Hepatocyte (in vitro differentiated cells): ENCODE data around the gene PLCH2. TPM values are rescaled to one million over a fixed set of nuclear protein-coding genes. Genes with fewer than 3 reads are reported as not detected.

Source experiments
- DNase-seq: peaks from one replicate; pipeline ENCODE4 v3.0.0-alpha.2; 2016; ENCODE audit warnings: low spot score
- H2AFZ ChIP-seq: fragments of 200-600 bp; sonication (generic); 2 replicates; pipeline ENCODE4 v1.6.0; 2016; ENCODE audit warnings: antibody characterized with exemption, mild to moderate bottlenecking
- H3K27ac ChIP-seq: fragments of 200-600 bp; sonication (generic); 2 replicates; pipeline ENCODE4 v1.5.1; 2016; ENCODE audit warnings: mild to moderate bottlenecking
- H3K27me3 ChIP-seq: fragments of 200-600 bp; sonication (generic); 2 replicates; pipeline ENCODE4 v1.6.1; 2016
- H3K36me3 ChIP-seq: fragments of 200-600 bp; sonication (generic); replicated peaks from 2 replicates; pipeline ENCODE4 v1.5.1; 2016; ENCODE audit warnings: low read depth; ENCODE audit not compliant: insufficient read depth
- H3K4me1 ChIP-seq: fragments of 200-600 bp; sonication (generic); 2 replicates; pipeline ENCODE4 v1.5.1; 2016; ENCODE audit warnings: mild to moderate bottlenecking, moderate library complexity; ENCODE audit not compliant: insufficient read depth
- H3K4me2 ChIP-seq: fragments of 200-600 bp; sonication (generic); 2 replicates; pipeline ENCODE4 v1.6.0; 2016
- H3K4me3 ChIP-seq: fragments of 200-600 bp; sonication (generic); 2 replicates; pipeline ENCODE4 v1.5.1; 2016; ENCODE audit warnings: mild to moderate bottlenecking
- H3K79me2 ChIP-seq: fragments of 200-600 bp; sonication (generic); 2 replicates; pipeline ENCODE4 v1.6.0; 2017; ENCODE audit warnings: mild to moderate bottlenecking
- H3K9me2 ChIP-seq: fragments of 200-600 bp; sonication (generic); replicated peaks from 2 replicates; pipeline ENCODE4 v1.6.0; 2017; ENCODE audit warnings: mild to moderate bottlenecking; ENCODE audit not compliant: insufficient read depth
- H3K9me3 ChIP-seq: fragments of 200-600 bp; sonication (generic); 2 replicates; pipeline ENCODE4 v1.5.1; 2016; ENCODE audit warnings: low read depth, mild to moderate bottlenecking
- H4K20me1 ChIP-seq: fragments of 200-600 bp; sonication (generic); 2 replicates; pipeline ENCODE4 v1.6.0; 2016; ENCODE audit warnings: mild to moderate bottlenecking; ENCODE audit not compliant: insufficient read depth, poor library complexity, severe bottlenecking
- EZH2 ChIP-seq: fragments of 200-600 bp; sonication (generic); IDR thresholded peaks from 2 replicates; pipeline ENCODE4 v1.6.1; 2016; ENCODE audit warnings: antibody characterized with exemption, mild to moderate bottlenecking, borderline replicate concordance
- EZH2phosphoT487 ChIP-seq: fragments of 200-600 bp; sonication (generic); IDR thresholded peaks from one replicate; pipeline ENCODE4 v1.6.1; 2018; ENCODE audit warnings: antibody characterized with exemption, mild to moderate bottlenecking, low read depth, moderate library complexity; ENCODE audit not compliant: unreplicated experiment, severe bottlenecking
- WGBS: methylation state at CpG from one replicate; pipeline ENCODE4 v1.1.6; 2016; ENCODE audit warnings: low lambda C conversion rate; ENCODE audit errors: missing lambda C conversion rate; 5-methylcytosine and 5-hydroxymethylcytosine counted together
- polyA plus RNA-seq: library from polyadenylated mRNA; unstranded; fragments of >200 nt; fragmentation: Nextera tagmentation; extraction: Ambion mirVana; gene quantifications from 2 replicates; pipeline ENCODE4 v1.2.1, GENCODE V29; 2016
- total RNA-seq: library from RNA; depleted of rRNA; stranded (reverse); fragments of >200 nt; gene quantifications from 2 replicates; pipeline ENCODE4 v1.2.3, GENCODE V29; 2014
- TF ChIP-seq, protein P1 (sequence below): fragments of 200-600 bp; sonication (generic); IDR thresholded peaks from 2 replicates; pipeline ENCODE4 v1.5.1; 2016; ENCODE audit warnings: antibody characterized with exemption, mild to moderate bottlenecking; ENCODE audit not compliant: poor library complexity

Gene PLCH2, protein sequence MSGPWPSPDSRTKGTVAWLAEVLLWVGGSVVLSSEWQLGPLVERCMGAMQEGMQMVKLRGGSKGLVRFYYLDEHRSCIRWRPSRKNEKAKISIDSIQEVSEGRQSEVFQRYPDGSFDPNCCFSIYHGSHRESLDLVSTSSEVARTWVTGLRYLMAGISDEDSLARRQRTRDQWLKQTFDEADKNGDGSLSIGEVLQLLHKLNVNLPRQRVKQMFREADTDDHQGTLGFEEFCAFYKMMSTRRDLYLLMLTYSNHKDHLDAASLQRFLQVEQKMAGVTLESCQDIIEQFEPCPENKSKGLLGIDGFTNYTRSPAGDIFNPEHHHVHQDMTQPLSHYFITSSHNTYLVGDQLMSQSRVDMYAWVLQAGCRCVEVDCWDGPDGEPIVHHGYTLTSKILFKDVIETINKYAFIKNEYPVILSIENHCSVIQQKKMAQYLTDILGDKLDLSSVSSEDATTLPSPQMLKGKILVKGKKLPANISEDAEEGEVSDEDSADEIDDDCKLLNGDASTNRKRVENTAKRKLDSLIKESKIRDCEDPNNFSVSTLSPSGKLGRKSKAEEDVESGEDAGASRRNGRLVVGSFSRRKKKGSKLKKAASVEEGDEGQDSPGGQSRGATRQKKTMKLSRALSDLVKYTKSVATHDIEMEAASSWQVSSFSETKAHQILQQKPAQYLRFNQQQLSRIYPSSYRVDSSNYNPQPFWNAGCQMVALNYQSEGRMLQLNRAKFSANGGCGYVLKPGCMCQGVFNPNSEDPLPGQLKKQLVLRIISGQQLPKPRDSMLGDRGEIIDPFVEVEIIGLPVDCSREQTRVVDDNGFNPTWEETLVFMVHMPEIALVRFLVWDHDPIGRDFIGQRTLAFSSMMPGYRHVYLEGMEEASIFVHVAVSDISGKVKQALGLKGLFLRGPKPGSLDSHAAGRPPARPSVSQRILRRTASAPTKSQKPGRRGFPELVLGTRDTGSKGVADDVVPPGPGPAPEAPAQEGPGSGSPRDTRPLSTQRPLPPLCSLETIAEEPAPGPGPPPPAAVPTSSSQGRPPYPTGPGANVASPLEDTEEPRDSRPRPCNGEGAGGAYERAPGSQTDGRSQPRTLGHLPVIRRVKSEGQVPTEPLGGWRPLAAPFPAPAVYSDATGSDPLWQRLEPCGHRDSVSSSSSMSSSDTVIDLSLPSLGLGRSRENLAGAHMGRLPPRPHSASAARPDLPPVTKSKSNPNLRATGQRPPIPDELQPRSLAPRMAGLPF (N-terminal part only)
- total RNA-seq (0.48 and 1.3 TPM in 2 replicates), polyA plus RNA-seq (1.9 and 3.4 TPM in 2 replicates)

DNA sequence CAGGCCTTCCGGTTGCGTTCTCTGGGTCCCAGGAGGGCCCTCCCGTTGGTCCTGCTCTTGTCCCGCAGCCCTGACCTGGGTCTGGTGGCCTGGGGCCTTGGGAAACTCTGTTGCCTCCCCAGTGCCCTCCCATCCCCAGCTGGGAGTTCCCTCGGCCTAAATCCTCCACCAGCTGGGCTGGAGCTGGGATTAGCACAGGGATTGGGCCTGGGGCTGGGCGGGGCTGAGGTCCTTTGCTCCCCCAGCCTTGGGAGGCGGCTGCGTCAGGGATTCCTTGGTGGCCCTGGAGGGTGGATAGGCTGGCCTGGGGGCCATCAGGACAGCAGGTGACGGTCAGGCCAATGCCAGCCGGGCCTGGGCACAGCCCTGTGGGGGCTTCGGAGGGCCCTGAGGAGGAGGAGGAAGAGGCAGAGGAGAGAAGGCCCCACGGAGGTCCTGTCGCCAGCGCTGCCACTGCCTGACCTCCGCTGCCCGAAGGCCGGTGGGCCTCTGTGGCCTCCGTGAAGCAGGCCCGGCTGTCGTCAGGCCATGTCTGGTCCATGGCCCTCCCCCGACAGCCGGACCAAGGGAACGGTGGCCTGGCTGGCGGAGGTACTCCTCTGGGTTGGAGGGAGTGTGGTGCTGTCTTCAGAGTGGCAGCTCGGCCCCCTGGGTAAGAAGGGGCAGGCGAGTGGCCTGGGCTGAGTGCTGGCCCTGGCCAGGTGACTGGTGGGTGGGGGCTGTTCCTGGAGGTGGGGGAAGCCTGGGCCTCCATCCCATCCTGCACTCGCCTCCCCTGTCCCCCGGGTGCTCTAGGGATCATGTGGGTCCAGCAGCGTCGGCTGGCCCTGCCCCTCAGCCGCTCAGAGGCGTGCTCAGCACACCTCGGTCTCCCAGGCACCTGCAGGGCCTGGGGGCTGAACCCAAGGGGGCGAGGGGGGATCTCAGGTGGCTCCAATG, at the start of gene PLCH2:
TSS of gene PLCH2 (plus strand) at position 229 of the 939 bp plus-strand sequence. CDS start at position 529, 300 bp downstream.
- H3K36me3 ChIP-seq: no peaks in the 10 kb centered on the region
- H3K27ac ChIP-seq: no peak within 1 kb of the TSS
- no peaks in the 10 kb centered on the region for H4K20me1 ChIP-seq
- no peaks in the 10 kb centered on the region for H3K9me3 ChIP-seq
- H3K9me2 ChIP-seq: no peaks in the 10 kb centered on the region
- no peak within 1 kb of the TSS for H3K4me3 ChIP-seq
- 89% methylated on average over 27 of the region's 34 CpGs for WGBS
- DNase-seq: no peak
- H3K4me1 ChIP-seq: peaks cover 9% of the 10 kb centered on the region
- H2AFZ ChIP-seq: no peak within 1 kb of the TSS
- no peaks in the 10 kb centered on the region for H3K79me2 ChIP-seq
- H3K27me3 ChIP-seq: no peaks in the 10 kb centered on the region
- no peak for TF ChIP-seq EZH2phosphoT487
- H3K4me2 ChIP-seq: no peak within 1 kb of the TSS

DNA sequence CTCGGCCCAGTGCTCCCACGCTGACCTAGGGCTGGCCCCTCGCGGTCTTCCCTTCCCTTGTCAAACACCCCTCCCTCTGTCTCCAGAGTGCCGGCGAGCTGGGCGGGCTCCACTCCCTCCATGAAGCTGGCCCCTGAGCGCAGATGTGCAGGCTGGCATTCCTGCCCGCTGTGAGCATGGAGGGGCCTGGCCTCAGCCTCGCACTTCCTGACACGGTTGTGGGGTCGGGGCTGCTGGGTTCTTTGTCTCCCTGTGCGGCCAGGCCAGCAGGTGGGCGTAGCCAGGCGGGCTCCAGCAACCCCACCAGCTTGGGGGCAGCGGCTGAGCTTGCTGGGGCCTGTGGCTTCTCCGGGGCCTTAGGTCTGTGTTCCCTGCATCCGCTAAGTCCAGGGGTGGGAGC, 49.5 kb upstream of the PLCH2 start:
- H3K27me3 ChIP-seq: no peaks in the 10 kb centered on the region
- no peaks in the 10 kb centered on the region for H3K36me3 ChIP-seq
- H3K9me3 ChIP-seq: no peaks in the 10 kb centered on the region
- H3K4me1 ChIP-seq: no peaks in the 10 kb centered on the region
- no peak overlapping the region for H3K4me2 ChIP-seq
- TF ChIP-seq EZH2phosphoT487: no peak
- no peak for TF ChIP-seq EZH2
- TF ChIP-seq, protein P1, sequence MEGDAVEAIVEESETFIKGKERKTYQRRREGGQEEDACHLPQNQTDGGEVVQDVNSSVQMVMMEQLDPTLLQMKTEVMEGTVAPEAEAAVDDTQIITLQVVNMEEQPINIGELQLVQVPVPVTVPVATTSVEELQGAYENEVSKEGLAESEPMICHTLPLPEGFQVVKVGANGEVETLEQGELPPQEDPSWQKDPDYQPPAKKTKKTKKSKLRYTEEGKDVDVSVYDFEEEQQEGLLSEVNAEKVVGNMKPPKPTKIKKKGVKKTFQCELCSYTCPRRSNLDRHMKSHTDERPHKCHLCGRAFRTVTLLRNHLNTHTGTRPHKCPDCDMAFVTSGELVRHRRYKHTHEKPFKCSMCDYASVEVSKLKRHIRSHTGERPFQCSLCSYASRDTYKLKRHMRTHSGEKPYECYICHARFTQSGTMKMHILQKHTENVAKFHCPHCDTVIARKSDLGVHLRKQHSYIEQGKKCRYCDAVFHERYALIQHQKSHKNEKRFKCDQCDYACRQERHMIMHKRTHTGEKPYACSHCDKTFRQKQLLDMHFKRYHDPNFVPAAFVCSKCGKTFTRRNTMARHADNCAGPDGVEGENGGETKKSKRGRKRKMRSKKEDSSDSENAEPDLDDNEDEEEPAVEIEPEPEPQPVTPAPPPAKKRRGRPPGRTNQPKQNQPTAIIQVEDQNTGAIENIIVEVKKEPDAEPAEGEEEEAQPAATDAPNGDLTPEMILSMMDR: no peak
- no peak overlapping the region for H2AFZ ChIP-seq
- H3K27ac ChIP-seq: no peak overlapping the region
- DNase-seq: no peak
- H4K20me1 ChIP-seq: no peaks in the 10 kb centered on the region
- no peak overlapping the region for H3K4me3 ChIP-seq
- WGBS: 82% methylated on average over 17 of the region's 18 CpGs
- H3K9me2 ChIP-seq: no peaks in the 10 kb centered on the region
- H3K79me2 ChIP-seq: no peaks in the 10 kb centered on the region

DNA sequence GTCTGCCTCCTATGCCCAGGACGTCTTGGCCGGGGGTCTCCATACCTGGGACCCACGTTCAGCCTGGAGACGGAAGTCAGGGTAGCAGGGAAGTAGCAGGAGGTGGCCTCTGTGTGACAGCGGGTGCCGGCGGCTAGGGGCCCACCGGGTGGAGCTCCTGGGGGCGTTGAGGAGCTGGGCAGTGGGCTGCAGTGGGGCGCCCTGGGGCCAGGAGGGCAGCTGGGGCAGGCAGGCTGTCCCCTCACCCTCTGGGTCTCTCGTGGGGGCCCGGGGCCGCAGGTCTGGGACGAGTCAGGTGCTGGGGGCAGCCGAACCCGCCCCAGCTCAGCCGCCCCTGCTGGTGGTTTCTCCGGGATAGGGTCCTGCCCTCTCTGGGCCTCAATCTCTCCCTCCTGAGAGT, 49.0 kb upstream of the PLCH2 start:
- DNase-seq: no peak
- H3K79me2 ChIP-seq: no peaks in the 10 kb centered on the region
- no peaks in the 10 kb centered on the region for H3K36me3 ChIP-seq
- 94% methylated on average over 12 of the region's 18 CpGs for WGBS
- no peak overlapping the region for H3K4me2 ChIP-seq
- no peaks in the 10 kb centered on the region for H3K9me2 ChIP-seq
- TF ChIP-seq, protein P1: no peak
- no peak for TF ChIP-seq EZH2phosphoT487
- no peak for TF ChIP-seq EZH2
- no peaks in the 10 kb centered on the region for H3K27me3 ChIP-seq
- H3K27ac ChIP-seq: no peak overlapping the region
- no peaks in the 10 kb centered on the region for H4K20me1 ChIP-seq
- H3K4me3 ChIP-seq: no peak overlapping the region
- H3K4me1 ChIP-seq: no peaks in the 10 kb centered on the region
- H3K9me3 ChIP-seq: no peaks in the 10 kb centered on the region
- H2AFZ ChIP-seq: no peak overlapping the region
